ENCODE measurements around the gene KLF6. TPM values are rescaled to one million over a fixed set of nuclear protein-coding genes. Genes with fewer than 3 reads are reported as not detected.

The KLF6 gene
- total and polyA plus RNA-seq, 2 donors (not counting 3 experiments of a cell fraction or from before 2014, with no cell fraction given): 183 to 307 TPM

- DNase-seq (ENCODE audit: low read depth, low spot score) (peak; percentile 26), FAIRE-seq (no peak)
- Histone ChIP-seq H3K9ac (replicated peaks; ENCODE audit: extremely low read depth, insufficient read depth, low read length) (peak overlapping the region; percentile 25), H3K4me2 (ENCODE audit: insufficient read depth, low read length) (peak overlapping the region; percentile 95), H3K27ac (ENCODE audit: insufficient read depth, low read depth, low read length) (no peak overlapping the region), H3K9me1 (replicated peaks; ENCODE audit: control insufficient read depth, extremely low read depth, insufficient read depth, low read length) (no peaks in the 10 kb centered on the region), H2AFZ (ENCODE audit: low read depth, low read length) (no peak overlapping the region), H3K4me1 (ENCODE audit: control insufficient read depth, extremely low read depth, insufficient read depth, low read length) (peaks cover 57% of the 10 kb centered on the region), H4K20me1 (replicated peaks; ENCODE audit: control insufficient read depth, extremely low read depth, insufficient read depth, low read length) (no peaks in the 10 kb centered on the region), H3K36me3 (ENCODE audit: control insufficient read depth in 2 of 2, extremely low read depth in 1 of 2, insufficient read depth in 2 of 2, low read length in 2 of 2) (peaks cover 33 to 52% of the 10 kb centered on the region in 2 experiments), H3K9me3 (replicated peaks; ENCODE audit: control insufficient read depth, insufficient read depth, low read length) (no peaks in the 10 kb centered on the region), H3K4me3 (replicated peaks in 1 of 3; ENCODE audit: insufficient read depth in 1 of 3, low read depth in 1 of 3, low read length in 3 of 3) (peak overlapping the region in 1 of 3 experiments; percentile 89), H3K79me2 (ENCODE audit: control insufficient read depth, insufficient read depth, low read length) (peaks cover 61% of the 10 kb centered on the region), H3K27me3 (ENCODE audit: control insufficient read depth in 2 of 2, insufficient read depth in 2 of 2, low read length in 2 of 2) (no peaks in the 10 kb centered on the region)
- TF ChIP-seq POLR2A (IDR thresholded peaks at IDR 0.05; ENCODE audit: low read depth, low read length) (peak; percentile 78), MYC (IDR thresholded peaks at IDR 0.05; ENCODE audit: low read depth, low read length) (no peak), POLR2AphosphoS5 (IDR thresholded peaks at IDR 0.05; ENCODE audit: insufficient read depth, low read depth, low read length) (peak; percentile 53)
- no TSS peak for BruUV-seq (replicated peaks)
- dilution Hi-C loops (cut with MboI; ENCODE audit: extremely low pct_ligation_motif_present, low sequenced_read_pairs) (no loop called here), intact Hi-C loops (cut with micrococcal nuclease) (no loop called here)
- POLR2A ChIA-PET: interaction anchor here (0.7 to 2.6 kb wide), 2 partner anchors 28 to 581 kb away, joined by 3 to 13 read pairs; no protein-coding TSS in a partner anchor
- CTCF ChIA-PET: interaction anchor here (1.5 to 2.5 kb wide), 4 partner anchors 539 to 878 kb away, joined by 3 to 23 read pairs (median 9); no protein-coding TSS in a partner anchor
Measured at GRCh38 chr10:3778692-3779157, 6.3 kb downstream of the KLF6 start.

DNA sequence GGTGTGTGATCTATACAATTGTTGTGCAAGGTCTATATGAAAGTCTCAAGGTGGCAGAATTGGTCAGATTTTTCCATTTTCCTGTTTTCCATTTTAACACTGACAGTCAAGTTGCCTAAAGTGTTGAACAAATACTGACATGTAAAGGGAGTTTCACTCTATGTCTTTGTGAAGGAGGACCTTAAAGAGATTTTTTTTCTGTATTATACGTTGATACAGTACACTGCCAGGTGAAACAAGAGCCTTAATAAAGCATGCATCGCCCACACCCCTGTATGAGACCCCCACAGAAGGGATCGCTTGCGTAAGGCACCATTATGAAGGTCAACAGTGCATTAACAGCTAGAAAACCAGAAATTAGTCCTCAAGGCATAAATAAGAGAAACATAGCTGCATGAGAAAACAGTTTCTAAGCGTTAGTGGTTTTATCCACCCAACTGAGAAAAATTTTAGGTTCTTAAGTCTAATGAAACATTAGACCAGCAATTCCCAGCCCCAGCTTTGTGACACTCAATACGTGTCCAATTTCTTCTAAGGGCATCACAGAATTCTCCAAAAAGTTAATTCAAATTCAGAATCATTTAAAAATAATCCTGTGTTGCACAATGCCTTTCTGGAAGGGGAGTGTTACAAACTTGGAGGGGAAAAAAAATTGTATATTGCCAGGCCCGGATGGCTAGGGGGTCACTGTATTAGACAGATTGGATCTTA, 6.9 kb downstream of the KLF6 start:
- Histone ChIP-seq H3K27me3 (ENCODE audit: control insufficient read depth in 2 of 2, insufficient read depth in 2 of 2, low read length in 2 of 2) (no peaks in the 10 kb centered on the region), H3K79me2 (ENCODE audit: control insufficient read depth, insufficient read depth, low read length) (peaks cover 55% of the 10 kb centered on the region), H3K9me3 (replicated peaks; ENCODE audit: control insufficient read depth, insufficient read depth, low read length) (no peaks in the 10 kb centered on the region), H3K9ac (replicated peaks; ENCODE audit: extremely low read depth, insufficient read depth, low read length) (peak overlapping the region; percentile 25), H3K27ac (ENCODE audit: insufficient read depth, low read depth, low read length) (peak overlapping the region; percentile 26), H3K4me3 (replicated peaks in 1 of 3; ENCODE audit: insufficient read depth in 1 of 3, low read depth in 1 of 3, low read length in 3 of 3) (peak overlapping the region in 1 of 3 experiments; percentile 89), H4K20me1 (replicated peaks; ENCODE audit: control insufficient read depth, extremely low read depth, insufficient read depth, low read length) (no peaks in the 10 kb centered on the region), H3K36me3 (ENCODE audit: control insufficient read depth in 2 of 2, extremely low read depth in 1 of 2, insufficient read depth in 2 of 2, low read length in 2 of 2) (peaks cover 33 to 52% of the 10 kb centered on the region in 2 experiments), H3K4me1 (ENCODE audit: control insufficient read depth, extremely low read depth, insufficient read depth, low read length) (peaks cover 57% of the 10 kb centered on the region), H2AFZ (ENCODE audit: low read depth, low read length) (no peak overlapping the region), H3K4me2 (ENCODE audit: insufficient read depth, low read length) (peak overlapping the region; percentile 52), H3K9me1 (replicated peaks; ENCODE audit: control insufficient read depth, extremely low read depth, insufficient read depth, low read length) (no peaks in the 10 kb centered on the region)
- DNase-seq (ENCODE audit: low read depth, low spot score) (peak; percentile 42), FAIRE-seq (no peak)
- ChIA-PET POLR2A (interaction anchor here (0.6 to 2.6 kb wide), 3 partner anchors 29 to 581 kb away, joined by 3 to 13 read pairs (median 3); no protein-coding TSS in a partner anchor), CTCF (interaction anchor here (1.1 to 2.5 kb wide), 6 partner anchors 24 to 879 kb away, joined by 3 to 23 read pairs (median 6); no protein-coding TSS in a partner anchor)
- intact Hi-C loops (cut with micrococcal nuclease): loop anchor here (1.0 kb wide), 1 partner anchor 323 kb away; no protein-coding TSS in a partner anchor
- no TSS peak for BruUV-seq (replicated peaks)
- TF ChIP-seq GATA2 (IDR thresholded peaks at IDR 0.05; ENCODE audit: insufficient read depth, insufficient read length, low read depth, low read length) (no peak), MYC (IDR thresholded peaks at IDR 0.05; ENCODE audit: low read depth, low read length) (no peak), JUN (IDR thresholded peaks at IDR 0.05; ENCODE audit: borderline replicate concordance, insufficient read depth, insufficient read length, low read depth) (no peak), POLR2A (IDR thresholded peaks at IDR 0.05; ENCODE audit: low read depth, low read length) (no peak), CTCF (IDR thresholded peaks at IDR 0.05; ENCODE audit: extremely low read depth in 1 of 2, insufficient read depth in 1 of 2, low read depth in 1 of 2, low read length in 2 of 2) (no peak), EZH2 (IDR thresholded peaks at IDR 0.05; ENCODE audit: borderline replicate concordance, low read depth, low read length, severe bottlenecking) (no peak), FOS (IDR thresholded peaks at IDR 0.05; ENCODE audit: borderline replicate concordance, insufficient read depth, low read length) (no peak), POLR2AphosphoS5 (IDR thresholded peaks at IDR 0.05; ENCODE audit: insufficient read depth, low read depth, low read length) (no peak)
- TF ChIP-seq, protein P1, sequence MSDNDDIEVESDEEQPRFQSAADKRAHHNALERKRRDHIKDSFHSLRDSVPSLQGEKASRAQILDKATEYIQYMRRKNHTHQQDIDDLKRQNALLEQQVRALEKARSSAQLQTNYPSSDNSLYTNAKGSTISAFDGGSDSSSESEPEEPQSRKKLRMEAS (IDR thresholded peaks at IDR 0.05; ENCODE audit: insufficient read depth, insufficient read length): no peak
- dilution Hi-C loops (cut with MboI; ENCODE audit: extremely low pct_ligation_motif_present, low sequenced_read_pairs): no loop called here

Measured in endothelial cell of umbilical vein (primary cell).